Bronchial epithelial cell (primary cell): Measurements from ENCODE around the gene TMEM151A. TPM values are rescaled to one million over a fixed set of nuclear protein-coding genes. Genes with fewer than 3 reads are reported as not detected.

Experiments
- DNase-seq: peaks from one replicate; pipeline ENCODE4 v3.0.0-alpha.2; 2010; ENCODE audit warnings: low read depth
- FAIRE-seq: peaks from 2 replicates; lab custom pipeline; 2011; peaks lifted over from hg19 to GRCh38; lab: Jason Lieb, UNC
- H3K27me3 ChIP-seq: 2 replicates; pipeline ENCODE4 v1.5.1; 2011; ENCODE audit warnings: low read length; ENCODE audit not compliant: control insufficient read depth, insufficient read depth
- H3K36me3 ChIP-seq: 2 replicates; pipeline ENCODE4 v1.5.1; 2011; ENCODE audit warnings: low read length; ENCODE audit not compliant: control insufficient read depth, insufficient read depth
- H3K4me3 ChIP-seq: 2 replicates; pipeline ENCODE4 v1.5.1; 2011; ENCODE audit warnings: mild to moderate bottlenecking, low read depth, low read length, control low read depth
- total RNA-seq: library from RNA; depleted of rRNA; stranded (reverse); fragments of >200 nt; gene quantifications from 2 replicates; pipeline ENCODE4 v1.2.1, GENCODE V29; 2014
- TF ChIP-seq, protein P1 (sequence below): IDR thresholded peaks from 2 replicates; pipeline ENCODE4 v1.5.1; 2011; ENCODE audit warnings: mild to moderate bottlenecking, moderate library complexity, low read length, control low read depth, inconsistent platforms; ENCODE audit not compliant: insufficient read depth, severe bottlenecking

The TMEM151A gene
- total RNA-seq, 1 donor from 2014 or later: not detected

GRCh38 chr11:66311965-66312548, 20.4 kb downstream of the TMEM151A start:
- no peak for FAIRE-seq
- TF ChIP-seq, protein P1, sequence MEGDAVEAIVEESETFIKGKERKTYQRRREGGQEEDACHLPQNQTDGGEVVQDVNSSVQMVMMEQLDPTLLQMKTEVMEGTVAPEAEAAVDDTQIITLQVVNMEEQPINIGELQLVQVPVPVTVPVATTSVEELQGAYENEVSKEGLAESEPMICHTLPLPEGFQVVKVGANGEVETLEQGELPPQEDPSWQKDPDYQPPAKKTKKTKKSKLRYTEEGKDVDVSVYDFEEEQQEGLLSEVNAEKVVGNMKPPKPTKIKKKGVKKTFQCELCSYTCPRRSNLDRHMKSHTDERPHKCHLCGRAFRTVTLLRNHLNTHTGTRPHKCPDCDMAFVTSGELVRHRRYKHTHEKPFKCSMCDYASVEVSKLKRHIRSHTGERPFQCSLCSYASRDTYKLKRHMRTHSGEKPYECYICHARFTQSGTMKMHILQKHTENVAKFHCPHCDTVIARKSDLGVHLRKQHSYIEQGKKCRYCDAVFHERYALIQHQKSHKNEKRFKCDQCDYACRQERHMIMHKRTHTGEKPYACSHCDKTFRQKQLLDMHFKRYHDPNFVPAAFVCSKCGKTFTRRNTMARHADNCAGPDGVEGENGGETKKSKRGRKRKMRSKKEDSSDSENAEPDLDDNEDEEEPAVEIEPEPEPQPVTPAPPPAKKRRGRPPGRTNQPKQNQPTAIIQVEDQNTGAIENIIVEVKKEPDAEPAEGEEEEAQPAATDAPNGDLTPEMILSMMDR: peak; percentile 93

GRCh38 chr11:66312549-66313320, 21.0 kb downstream of the TMEM151A start:
- peaks cover 2% of the 10 kb centered on the region for H3K27me3 ChIP-seq
- TF ChIP-seq, protein P1: no peak
- peak; percentile 90 for DNase-seq
- H3K4me3 ChIP-seq: peak overlapping the region; percentile 55
- no peak for FAIRE-seq
- no peaks in the 10 kb centered on the region for H3K36me3 ChIP-seq

More at GRCh38 chr11:66311965-66312548, 20.4 kb downstream of the TMEM151A start:
- Histone ChIP-seq H3K36me3 (no peaks in the 10 kb centered on the region), H3K27me3 (peaks cover 2% of the 10 kb centered on the region), H3K4me3 (peak overlapping the region; percentile 55)
- DNase-seq: peak; percentile 89

GRCh38 chr11:66313321-66314185, 21.9 kb downstream of the TMEM151A start:
- H3K27me3 ChIP-seq: peaks cover 2% of the 10 kb centered on the region
- H3K36me3 ChIP-seq: no peaks in the 10 kb centered on the region
- TF ChIP-seq, protein P1: no peak
- FAIRE-seq (no peak), DNase-seq (no peak)
- H3K4me3 ChIP-seq: peak overlapping the region; percentile 2

- TF ChIP-seq, protein P1: no peak
- Histone ChIP-seq H3K27me3 (peaks cover 2% of the 10 kb centered on the region), H3K4me3 (no peak overlapping the region), H3K36me3 (no peaks in the 10 kb centered on the region)
- no peak for FAIRE-seq
- no peak for DNase-seq
These were observed 22.4 kb downstream of the TMEM151A start for GRCh38 chr11:66314186-66314501.

DNA sequence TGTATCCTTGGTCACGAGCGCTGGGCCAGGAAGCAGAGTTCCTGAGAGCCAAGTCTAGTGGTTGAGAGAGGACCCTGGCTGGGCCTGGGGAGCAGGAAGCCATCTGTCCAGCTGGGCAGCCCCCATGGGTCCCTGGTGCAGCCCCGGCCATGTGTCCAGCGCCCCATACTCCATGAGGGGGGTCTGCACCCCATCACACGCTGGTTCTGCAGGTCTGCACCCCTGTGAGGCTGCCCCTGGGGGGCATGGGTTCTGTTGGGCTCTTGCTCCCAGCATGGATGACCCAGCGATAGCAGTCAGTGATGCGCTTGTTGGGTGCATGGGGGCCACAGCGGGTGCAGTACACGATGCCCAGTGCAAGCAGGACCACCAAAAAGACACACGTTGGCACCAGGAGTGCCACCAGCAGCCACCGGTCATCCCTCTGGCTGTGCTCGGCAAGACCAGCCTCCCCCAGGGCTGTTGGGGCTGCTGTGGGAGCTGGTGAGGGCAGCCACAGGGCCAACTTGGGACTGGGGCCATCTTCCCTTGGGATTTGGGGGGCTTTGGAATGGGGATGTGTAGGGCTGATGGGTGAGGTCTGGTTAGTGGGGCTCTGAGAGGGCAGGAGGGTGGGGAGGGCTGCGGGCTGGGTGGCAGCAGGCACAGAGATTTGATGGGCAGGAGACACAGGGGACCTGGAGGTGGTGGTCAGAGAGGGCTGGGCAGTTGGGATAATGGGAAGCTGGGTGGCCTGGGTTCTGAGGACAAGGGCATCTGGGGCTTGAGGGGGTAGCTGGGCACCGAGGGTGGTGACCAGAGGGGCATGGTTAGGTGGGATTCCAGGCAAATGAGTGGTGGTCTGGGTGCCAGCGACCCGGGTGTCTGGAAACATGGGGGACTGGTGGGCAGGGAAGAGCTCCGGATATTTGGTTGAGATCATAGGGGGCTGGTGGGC, 23.1 kb downstream of the TMEM151A start:
- H3K36me3 ChIP-seq: no peaks in the 10 kb centered on the region
- DNase-seq (no peak), FAIRE-seq (no peak)
- TF ChIP-seq, protein P1: no peak
- peaks cover 2% of the 10 kb centered on the region for H3K27me3 ChIP-seq
- no peak overlapping the region for H3K4me3 ChIP-seq
